ENCODE results near the gene CDC14A.

CDC14A gene

GRCh38 chr1:100378956-100379355 is 26.6 kb downstream of the CDC14A start:
- no peak for TF ChIP-seq CTCF (conservative IDR thresholded peaks at IDR 0.05; ENCODE audit: low read depth, low read length)
- no peak for DNase-seq (ENCODE audit: low read depth)
- no peak overlapping the region for H3K4me3 ChIP-seq (ENCODE audit: low read length)

- no peak for TF ChIP-seq CTCF (conservative IDR thresholded peaks at IDR 0.05; ENCODE audit: low read depth, low read length)
- H3K4me3 ChIP-seq (ENCODE audit: low read length), result no peak overlapping the region
- DNase-seq (ENCODE audit: low read depth), result no peak
These were observed 28.3 kb downstream of the CDC14A start for GRCh38 chr1:100380635-100381034.

GRCh38 chr1:100382657-100383056 is 30.4 kb downstream of the CDC14A start:
- no peak overlapping the region for H3K4me3 ChIP-seq (ENCODE audit: low read length)
- DNase-seq (ENCODE audit: low read depth), result no peak
- no peak for TF ChIP-seq CTCF (conservative IDR thresholded peaks at IDR 0.05; ENCODE audit: low read depth, low read length)

GRCh38 chr1:100383743-100384405 is 31.6 kb downstream of the CDC14A start:
- no peak overlapping the region for H3K4me3 ChIP-seq (ENCODE audit: low read length)
- DNase-seq (ENCODE audit: low read depth), result no peak
- no peak for TF ChIP-seq CTCF (conservative IDR thresholded peaks at IDR 0.05; ENCODE audit: low read depth, low read length)

- no peak for DNase-seq (ENCODE audit: low read depth)
- no peak overlapping the region for H3K4me3 ChIP-seq (ENCODE audit: low read length)
- TF ChIP-seq CTCF (conservative IDR thresholded peaks at IDR 0.05; ENCODE audit: low read depth, low read length), result no peak
These were observed 34.9 kb downstream of the CDC14A start for GRCh38 chr1:100387209-100387608.

- TF ChIP-seq CTCF (conservative IDR thresholded peaks at IDR 0.05; ENCODE audit: low read depth, low read length), result no peak
- DNase-seq (ENCODE audit: low read depth), result no peak
- no peak overlapping the region for H3K4me3 ChIP-seq (ENCODE audit: low read length)
These were observed 35.5 kb downstream of the CDC14A start for GRCh38 chr1:100387657-100388350.

GRCh38 chr1:100390531-100390930 is 38.2 kb downstream of the CDC14A start:
- H3K4me3 ChIP-seq (ENCODE audit: low read length), result no peak overlapping the region
- no peak for DNase-seq (ENCODE audit: low read depth)
- TF ChIP-seq CTCF (conservative IDR thresholded peaks at IDR 0.05; ENCODE audit: low read depth, low read length), result no peak
